GM18858 (cell line): ENCODE measurements around the gene TLR2.
"Not testable (repeated sequence)": the region's sequence is repeated elsewhere in the genome, so short reads cannot be mapped to it uniquely, and the experiment has no call there.

Experiments
- ATAC-seq: cut with Tn5 transposase; IDR thresholded peaks from one replicate; pipeline ENCODE4 v1.9.1; 2021; ENCODE audit not compliant: unreplicated experiment

Gene TLR2

GRCh38 chr4:153655928-153656327, 28.2 kb upstream of the TLR2 start:
- no peak for ATAC-seq

DNA sequence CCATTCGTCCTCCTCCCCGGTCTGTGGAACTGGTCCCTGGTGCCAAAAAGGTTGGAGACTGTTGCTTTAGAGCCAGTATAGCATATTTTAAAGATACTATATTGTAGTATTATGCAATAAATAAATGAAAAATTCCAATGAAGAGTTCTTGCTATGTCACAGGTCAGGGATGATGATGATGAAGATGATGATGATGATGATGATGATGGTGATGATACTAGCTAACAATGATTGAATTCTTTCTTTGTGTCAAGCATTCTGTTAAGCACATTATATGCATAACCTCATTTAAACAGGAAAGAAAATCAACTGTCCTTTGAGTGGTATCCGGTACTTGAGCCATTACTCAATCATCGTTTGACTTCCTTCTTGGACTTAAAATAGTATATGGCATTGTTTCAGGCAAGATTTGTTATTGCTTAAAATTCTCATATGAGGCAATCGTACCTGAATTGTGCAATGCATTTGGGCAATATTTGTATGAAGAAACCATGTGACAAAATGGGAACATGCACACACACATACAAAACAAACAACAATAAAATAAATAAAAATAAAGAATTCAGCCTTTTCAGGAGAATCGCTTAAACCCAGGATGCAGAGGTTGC, 22.8 kb upstream of the TLR2 start:
- ATAC-seq, result no peak

DNA sequence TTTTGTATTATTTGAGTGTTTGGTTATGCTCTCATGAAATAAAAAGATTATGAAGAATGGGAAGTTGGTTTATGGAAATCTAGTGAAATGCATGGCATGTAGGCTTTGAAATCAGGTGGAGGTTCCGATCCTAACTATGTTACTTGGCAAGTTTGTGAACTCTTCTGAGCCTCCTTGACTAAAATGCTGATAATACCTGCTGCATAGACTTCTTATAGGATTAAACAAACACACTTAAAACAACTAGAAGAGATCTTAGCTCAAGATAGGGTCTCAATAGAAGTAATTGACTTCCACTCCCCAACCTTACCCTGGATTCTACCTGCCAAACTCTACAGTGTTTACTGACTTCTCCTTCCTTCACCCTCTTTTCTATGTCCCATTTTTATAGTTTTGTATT, 22.2 kb upstream of the TLR2 start:
- ATAC-seq, result no peak

GRCh38 chr4:153663667-153664066, 20.4 kb upstream of the TLR2 start:
- no peak for ATAC-seq

GRCh38 chr4:153666505-153666904, 17.6 kb upstream of the TLR2 start:
- ATAC-seq, result not testable (repeated sequence)

DNA sequence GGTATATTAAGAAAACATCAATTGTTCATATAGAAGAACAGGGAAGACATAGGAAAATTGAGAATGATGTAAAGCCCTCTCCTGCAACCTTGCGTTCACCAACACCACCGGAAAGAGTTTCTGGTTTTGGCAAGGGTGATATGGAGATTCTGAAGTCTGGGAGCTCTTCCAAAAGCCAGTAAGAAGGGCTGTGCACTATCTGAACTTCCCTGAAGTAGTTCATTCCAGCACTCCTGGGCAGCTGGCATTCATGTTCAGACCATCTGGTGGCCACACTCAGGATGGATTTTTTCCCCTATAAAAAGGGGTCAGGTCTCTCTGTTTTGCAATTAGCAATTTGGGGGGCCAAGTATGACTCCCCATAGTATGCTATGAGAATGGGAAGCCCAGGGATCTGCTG, 15.4 kb upstream of the TLR2 start:
- ATAC-seq, result no peak

DNA sequence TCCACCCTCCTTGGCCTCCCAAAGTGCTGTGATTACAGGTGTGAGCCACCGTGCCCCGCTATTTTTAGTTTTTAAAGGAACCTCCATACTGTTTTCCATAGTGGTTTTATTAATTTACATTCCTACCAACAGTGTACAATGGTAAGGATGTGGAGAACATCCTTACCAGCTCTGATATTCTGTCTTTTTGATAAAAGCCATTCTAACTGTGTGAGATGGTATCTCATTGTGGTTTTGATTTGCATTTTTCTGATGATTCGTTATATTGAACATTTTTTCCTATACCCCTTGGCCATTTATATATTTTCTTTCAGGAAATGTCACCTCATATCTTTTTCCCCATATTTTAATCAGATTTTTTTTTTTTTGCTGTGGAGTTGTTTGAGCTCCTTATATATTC, 14.2 kb upstream of the TLR2 start:
- ATAC-seq, result no peak

- no peak for ATAC-seq
Observed at GRCh38 chr4:153676486-153676885, 7.6 kb upstream of the TLR2 start.

DNA sequence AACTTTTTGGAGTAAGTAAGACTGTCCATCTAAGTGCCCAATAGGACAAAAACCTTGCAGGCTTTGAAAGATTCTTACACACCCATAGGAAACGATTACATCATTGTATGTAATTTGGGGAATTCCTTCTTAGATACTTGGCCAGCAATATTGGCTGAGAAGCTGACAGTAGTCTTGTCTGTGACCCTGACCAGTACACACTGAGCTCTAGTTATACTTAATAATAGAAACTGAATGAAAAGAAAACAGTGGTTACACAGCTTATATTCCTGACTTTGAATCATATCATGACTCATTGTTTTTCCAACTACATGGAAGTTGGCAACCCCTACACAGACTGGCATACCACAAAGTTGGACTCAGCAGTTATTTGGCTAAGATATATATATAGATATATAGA, 7.1 kb upstream of the TLR2 start:
- no peak for ATAC-seq

GRCh38 chr4:153679486-153679885, 4.6 kb upstream of the TLR2 start:
- ATAC-seq, result no peak

- no peak for ATAC-seq
Observed at GRCh38 chr4:153683763-153684181, 308 bp upstream of the TLR2 start.

DNA sequence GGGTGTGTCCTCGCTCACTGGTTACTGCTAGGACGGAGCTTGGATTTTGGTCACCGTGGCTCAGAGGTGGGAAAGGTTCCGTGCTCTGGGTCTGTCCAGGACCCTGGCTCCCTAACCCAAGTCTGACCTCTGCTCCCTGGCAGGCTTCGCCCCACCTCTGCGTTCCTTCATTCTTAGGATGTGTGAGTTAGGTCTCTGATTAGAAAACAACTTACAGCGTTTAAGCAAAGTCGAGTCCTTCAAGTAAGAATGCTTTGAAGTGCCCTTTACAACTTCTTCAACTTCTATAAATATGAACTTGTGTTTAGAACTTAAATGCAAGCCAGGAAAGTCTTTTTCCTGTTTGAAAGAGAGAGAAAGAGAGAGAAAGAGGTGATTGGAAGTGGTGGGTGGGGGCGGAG, 891 bp downstream of the TLR2 start:
- ATAC-seq, result no peak

DNA sequence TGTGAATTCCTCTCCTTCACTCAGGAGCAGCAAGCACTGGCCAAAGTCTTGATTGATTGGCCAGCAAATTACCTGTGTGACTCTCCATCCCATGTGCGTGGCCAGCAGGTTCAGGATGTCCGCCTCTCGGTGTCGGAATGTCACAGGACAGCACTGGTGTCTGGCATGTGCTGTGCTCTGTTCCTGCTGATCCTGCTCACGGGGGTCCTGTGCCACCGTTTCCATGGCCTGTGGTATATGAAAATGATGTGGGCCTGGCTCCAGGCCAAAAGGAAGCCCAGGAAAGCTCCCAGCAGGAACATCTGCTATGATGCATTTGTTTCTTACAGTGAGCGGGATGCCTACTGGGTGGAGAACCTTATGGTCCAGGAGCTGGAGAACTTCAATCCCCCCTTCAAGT, 20.4 kb downstream of the TLR2 start:
- no peak for ATAC-seq

GRCh38 chr4:153705743-153706468, 21.8 kb downstream of the TLR2 start:
- ATAC-seq, result peak; percentile 90

DNA sequence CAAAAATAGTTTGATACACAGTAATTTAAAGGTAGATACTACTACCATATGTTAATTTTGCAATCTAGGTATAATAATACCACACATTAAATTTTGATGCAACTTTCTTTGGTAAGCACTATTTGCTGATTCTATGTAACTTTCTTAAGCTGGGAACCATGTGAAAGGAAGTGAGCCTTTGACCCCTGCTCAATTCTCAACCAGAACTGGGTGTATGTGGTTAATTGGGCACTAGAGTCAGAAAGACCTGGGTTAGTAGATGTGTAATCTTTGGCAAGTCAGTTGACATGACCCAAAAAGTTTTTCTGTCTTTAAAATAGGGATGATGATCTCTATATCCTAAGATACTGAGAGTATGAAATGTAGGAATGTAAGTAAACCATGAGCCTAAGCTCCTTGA, 22.4 kb downstream of the TLR2 start:
- peak; percentile 7 for ATAC-seq

DNA sequence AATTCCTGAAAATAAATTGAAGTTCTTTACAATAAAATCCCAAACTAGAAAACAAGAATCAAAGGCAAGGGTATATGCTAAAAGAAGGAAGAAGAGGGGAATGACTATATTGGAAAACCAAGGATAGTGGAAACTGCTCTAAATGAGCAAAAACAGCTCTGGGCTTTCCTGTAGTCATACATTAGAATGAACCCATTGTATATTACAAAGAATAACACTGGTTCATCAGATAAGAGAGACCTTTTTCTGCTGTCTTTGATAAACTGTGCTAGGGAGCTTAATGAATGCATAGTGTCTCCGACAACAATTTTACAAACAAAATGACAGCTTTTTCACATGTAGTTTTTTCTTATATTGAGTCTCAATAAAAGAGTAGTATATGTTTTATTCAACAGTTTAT, 26.6 kb downstream of the TLR2 start:
- ATAC-seq, result no peak

- ATAC-seq, result no peak
Observed at GRCh38 chr4:153713866-153714646, 30.0 kb downstream of the TLR2 start.

- no peak for ATAC-seq
Observed at GRCh38 chr4:153722036-153722435, 38.0 kb downstream of the TLR2 start.

- no peak for ATAC-seq
Observed at GRCh38 chr4:153724606-153725005, 40.5 kb downstream of the TLR2 start.

DNA sequence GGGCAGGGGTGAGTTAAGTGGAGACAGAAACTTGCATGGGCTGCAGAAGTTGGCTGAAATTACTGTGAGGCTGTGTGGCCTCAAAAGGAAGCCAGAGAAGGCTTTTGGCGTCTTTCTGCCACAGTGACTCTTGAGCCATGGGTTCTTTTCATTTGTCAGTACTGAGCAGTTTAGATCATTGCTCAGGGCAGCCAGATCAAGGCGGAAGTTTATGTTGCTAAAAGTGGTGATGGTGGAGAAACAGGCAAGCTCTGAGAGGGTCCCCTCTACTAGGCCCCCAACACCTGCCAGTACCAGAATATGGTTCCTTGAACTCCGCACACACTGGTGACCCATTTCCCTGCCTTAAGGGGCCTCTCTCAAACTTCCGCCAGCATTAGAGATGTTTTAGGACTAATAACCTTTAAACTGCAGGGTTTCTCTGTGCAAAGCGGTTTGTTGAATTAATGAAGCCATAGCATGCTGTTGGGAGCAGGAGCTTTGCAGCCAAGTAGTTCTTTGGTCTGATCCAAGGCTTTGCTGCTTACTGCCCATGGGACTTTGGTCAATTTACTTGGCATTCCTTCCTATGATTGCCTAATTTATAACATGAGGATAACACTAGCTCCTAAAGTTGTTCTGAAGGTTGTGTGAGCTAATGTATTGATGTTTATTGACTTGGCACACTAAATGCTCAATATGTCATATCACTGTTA, 41.2 kb downstream of the TLR2 start:
- ATAC-seq, result no peak

DNA sequence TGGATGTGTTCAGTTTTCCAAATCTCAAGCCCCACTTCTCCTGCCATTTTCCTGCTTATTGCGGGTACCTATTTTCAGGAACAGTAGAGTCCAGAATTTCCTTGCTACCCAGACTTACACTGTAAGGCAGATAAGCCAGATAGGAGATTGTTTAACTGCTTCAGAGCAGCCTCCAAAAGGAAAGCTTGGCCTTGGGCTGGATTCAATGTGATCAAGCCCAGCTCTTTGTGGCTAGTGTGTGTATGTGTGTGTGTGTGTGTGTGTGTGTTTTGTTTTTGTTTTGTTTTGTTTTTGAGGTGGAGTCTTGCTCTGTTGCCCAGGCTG, 41.7 kb downstream of the TLR2 start:
- ATAC-seq, result no peak

DNA sequence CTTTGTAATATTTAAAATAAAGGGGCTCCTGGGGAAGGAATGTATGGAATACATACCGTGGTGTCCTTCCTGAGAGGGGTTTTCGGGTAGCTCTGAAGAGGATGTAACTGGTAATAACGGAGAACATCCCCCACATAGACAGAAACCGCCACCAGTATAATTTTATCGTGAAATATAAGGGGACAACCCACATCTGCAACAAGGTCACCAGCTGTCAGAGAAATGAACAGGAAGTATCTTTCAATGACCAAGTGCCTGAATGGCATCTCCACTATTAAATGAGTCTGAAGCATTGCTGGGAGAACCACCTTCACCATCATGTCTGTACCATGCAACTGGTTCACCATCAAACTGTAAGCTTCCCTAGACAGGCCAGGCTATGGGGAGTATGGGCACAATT, 44.1 kb downstream of the TLR2 start:
- ATAC-seq, result no peak
